ENCODE results near the gene TRIM73.
"Not testable (repeated sequence)": the region's sequence is repeated elsewhere in the genome, so short reads cannot be mapped to it uniquely, and the experiment has no call there.

DNA sequence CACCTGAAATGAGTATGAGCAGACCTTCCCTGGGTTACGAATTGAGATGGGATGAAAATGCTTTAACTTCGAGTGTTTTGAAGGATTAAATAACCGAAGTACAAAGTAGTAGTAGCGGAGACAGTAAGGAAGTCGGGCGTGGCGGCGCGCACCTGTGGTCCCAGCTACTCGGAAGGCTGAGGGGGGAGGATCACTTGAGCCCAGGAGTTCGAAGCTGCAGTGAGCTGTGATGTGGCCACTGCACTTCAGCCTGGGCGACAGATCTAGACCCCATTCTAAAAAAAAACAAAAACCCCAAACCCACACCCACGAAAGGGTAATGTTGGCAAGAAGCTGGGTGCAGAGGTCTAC lies 15.4 kb downstream of the TRIM73 start:
- TF ChIP-seq, protein P1, sequence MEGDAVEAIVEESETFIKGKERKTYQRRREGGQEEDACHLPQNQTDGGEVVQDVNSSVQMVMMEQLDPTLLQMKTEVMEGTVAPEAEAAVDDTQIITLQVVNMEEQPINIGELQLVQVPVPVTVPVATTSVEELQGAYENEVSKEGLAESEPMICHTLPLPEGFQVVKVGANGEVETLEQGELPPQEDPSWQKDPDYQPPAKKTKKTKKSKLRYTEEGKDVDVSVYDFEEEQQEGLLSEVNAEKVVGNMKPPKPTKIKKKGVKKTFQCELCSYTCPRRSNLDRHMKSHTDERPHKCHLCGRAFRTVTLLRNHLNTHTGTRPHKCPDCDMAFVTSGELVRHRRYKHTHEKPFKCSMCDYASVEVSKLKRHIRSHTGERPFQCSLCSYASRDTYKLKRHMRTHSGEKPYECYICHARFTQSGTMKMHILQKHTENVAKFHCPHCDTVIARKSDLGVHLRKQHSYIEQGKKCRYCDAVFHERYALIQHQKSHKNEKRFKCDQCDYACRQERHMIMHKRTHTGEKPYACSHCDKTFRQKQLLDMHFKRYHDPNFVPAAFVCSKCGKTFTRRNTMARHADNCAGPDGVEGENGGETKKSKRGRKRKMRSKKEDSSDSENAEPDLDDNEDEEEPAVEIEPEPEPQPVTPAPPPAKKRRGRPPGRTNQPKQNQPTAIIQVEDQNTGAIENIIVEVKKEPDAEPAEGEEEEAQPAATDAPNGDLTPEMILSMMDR (conservative IDR thresholded peaks at IDR 0.05): not testable (repeated sequence)
- TF ChIP-seq EZH2 (IDR thresholded peaks at IDR 0.05; ENCODE audit: low read depth): not testable (repeated sequence)

All from PC-9 (cell line).